Measurements from ENCODE around the gene HCAR1. TPM values are rescaled to one million over a fixed set of nuclear protein-coding genes. Genes with fewer than 3 reads are reported as not detected.

Gene HCAR1
- under 1 TPM; 0.18 to 0.25 TPM for total RNA-seq

GRCh38 chr12:122730215-122731014 is at the start of gene HCAR1:
Gene HCAR1, minus strand, starts transcription at chr12:122730844. Its CDS starts 505 bp downstream, at chr12:122730339.
- H3K27ac Mint-ChIP-seq: peak within 1 kb of the TSS; percentile 53
- ATAC-seq (peak; percentile 80), DNase-seq (peak; percentile 85)
- peaks cover 58% of the 10 kb centered on the region for H3K4me1 Mint-ChIP-seq (ENCODE audit: low read depth)
- intact Hi-C loops (cut with micrococcal nuclease): loop anchor here (5.0 kb wide), 1 partner anchor 83 kb away; no protein-coding TSS in a partner anchor
- TF ChIP-seq CTCF (IDR thresholded peaks at IDR 0.05): no peak
- CTCF ChIA-PET: interaction anchor here (1.3 kb wide), 1 partner anchor 18 kb away, joined by 3 read pairs; no protein-coding TSS in a partner anchor
- peak within 1 kb of the TSS; percentile 1 for H3K4me3 Mint-ChIP-seq
- peaks cover 3% of the 10 kb centered on the region for H3K27me3 Mint-ChIP-seq
- peaks cover 2% of the 10 kb centered on the region for H3K36me3 Mint-ChIP-seq (ENCODE audit: low read depth)
- H3K9me3 Mint-ChIP-seq: peaks cover 4% of the 10 kb centered on the region
- POLR2A ChIA-PET: interaction anchor here (0.6 to 1.4 kb wide), 3 partner anchors 24 to 712 kb away, joined by 3 read pairs; partner anchors contain the start of genes KNTC1 and RSRC2

- TF ChIP-seq CTCF (IDR thresholded peaks at IDR 0.05): no peak
- DNase-seq: no peak
These were observed 26.9 kb upstream of the HCAR1 start for GRCh38 chr12:122757568-122757967.

GRCh38 chr12:122754790-122755189 is 24.1 kb upstream of the HCAR1 start:
- ChIA-PET CTCF (no interaction called here), POLR2A (no interaction called here)
- intact Hi-C loops (cut with micrococcal nuclease): loop anchor here (5.0 kb wide), 1 partner anchor 107 kb away; no protein-coding TSS in a partner anchor
- Mint-ChIP-seq H3K4me1 (ENCODE audit: low read depth) (peaks cover 49% of the 10 kb centered on the region), H3K27ac (peak overlapping the region; percentile 51), H3K36me3 (ENCODE audit: low read depth) (peaks cover 51% of the 10 kb centered on the region), H3K4me3 (no peak overlapping the region), H3K9me3 (no peaks in the 10 kb centered on the region), H3K27me3 (no peaks in the 10 kb centered on the region)
- no peak for TF ChIP-seq CTCF (IDR thresholded peaks at IDR 0.05)
- ATAC-seq (no peak), DNase-seq (no peak)

More at GRCh38 chr12:122757568-122757967, 26.9 kb upstream of the HCAR1 start:
- no peaks in the 10 kb centered on the region for H3K27me3 Mint-ChIP-seq
- peaks cover 43% of the 10 kb centered on the region for H3K4me1 Mint-ChIP-seq (ENCODE audit: low read depth)
- peaks cover 57% of the 10 kb centered on the region for H3K36me3 Mint-ChIP-seq (ENCODE audit: low read depth)
- intact Hi-C loops (cut with micrococcal nuclease): no loop called here
- H3K27ac Mint-ChIP-seq: peak overlapping the region; percentile 47
- no peaks in the 10 kb centered on the region for H3K9me3 Mint-ChIP-seq
- ATAC-seq: no peak
- ChIA-PET CTCF (no interaction called here), POLR2A (interaction anchor here (1.0 kb wide), 1 partner anchor 228 kb away, joined by 3 read pairs; no protein-coding TSS in a partner anchor)
- no peak overlapping the region for H3K4me3 Mint-ChIP-seq

- Mint-ChIP-seq H3K36me3 (ENCODE audit: low read depth) (peaks cover 41% of the 10 kb centered on the region), H3K9me3 (no peaks in the 10 kb centered on the region), H3K4me3 (peak overlapping the region; percentile 94), H3K27ac (peak overlapping the region; percentile 96), H3K27me3 (no peaks in the 10 kb centered on the region), H3K4me1 (ENCODE audit: low read depth) (peaks cover 45% of the 10 kb centered on the region)
- ChIA-PET POLR2A (interaction anchor here (0.7 to 1.9 kb wide), 8 partner anchors 10 to 252 kb away, joined by 3 to 7 read pairs (median 4); partner anchors contain the start of genes KNTC1, RSRC2 and ZCCHC8), CTCF (interaction anchor here (1.2 to 1.5 kb wide), 5 partner anchors 9 to 116 kb away, joined by 3 to 13 read pairs (median 5); no protein-coding TSS in a partner anchor)
- TF ChIP-seq CTCF (IDR thresholded peaks at IDR 0.05): no peak
- DNase-seq: no peak
- ATAC-seq: no peak
- intact Hi-C loops (cut with micrococcal nuclease): loop anchor here (5.0 kb wide), 1 partner anchor 106 kb away; no protein-coding TSS in a partner anchor
These were observed 22.6 kb upstream of the HCAR1 start for GRCh38 chr12:122753319-122753650.
